ENCODE data around the gene PTCH1. TPM values are rescaled to one million over a fixed set of nuclear protein-coding genes. Genes with fewer than 3 reads are reported as not detected.

The PTCH1 gene
- polyA plus RNA-seq, 3 donors = not detected

GRCh38 chr9:95491543-95492320, 25.0 kb downstream of the PTCH1 start:
- Histone ChIP-seq H3K27ac (ENCODE audit: low read depth in 1 of 2, low read length in 2 of 2) (no peak overlapping the region), H3K27me3 (ENCODE audit: control insufficient read depth in 2 of 2, insufficient read depth in 2 of 2, low read length in 2 of 2) (peaks cover 14 to 25% of the 10 kb centered on the region in 2 donors), H3K9ac (ENCODE audit: insufficient read depth, low read length, poor library complexity, severe bottlenecking) (no peak overlapping the region), H3K9me3 (replicated peaks in 1 of 2; ENCODE audit: control insufficient read depth in 1 of 2, insufficient read depth in 1 of 2, low read length in 2 of 2) (no peaks in the 10 kb centered on the region), H3K4me2 (replicated peaks; ENCODE audit: extremely low read depth, low read length, poor library complexity, severe bottlenecking) (no peak overlapping the region), H2AFZ (ENCODE audit: insufficient read depth, low read depth, low read length, poor library complexity, severe bottlenecking) (no peak overlapping the region), H3K4me3 (replicated peaks in 1 of 3; ENCODE audit: low read depth in 2 of 3, low read length in 3 of 3) (no peak overlapping the region), H3K36me3 (replicated peaks in 1 of 2; ENCODE audit: control insufficient read depth in 1 of 2, insufficient read depth in 2 of 2, low read length in 2 of 2) (no peaks in the 10 kb centered on the region), H3K79me2 (ENCODE audit: insufficient read depth, low read length) (no peaks in the 10 kb centered on the region), H3K4me1 (ENCODE audit: control insufficient read depth in 1 of 2, insufficient read depth in 2 of 2, low read length in 2 of 2) (no peaks in the 10 kb centered on the region), H4K20me1 (ENCODE audit: insufficient read depth, low read length) (no peaks in the 10 kb centered on the region)
- no peak overlapping the region for H3K4me3 Mint-ChIP-seq
- peaks cover 0 to 3% (median 0%) of the 10 kb centered on the region in 7 donors for H3K9me3 Mint-ChIP-seq
- H3K27ac Mint-ChIP-seq = no peak overlapping the region
- H3K27me3 Mint-ChIP-seq (ENCODE audit: low read depth in 3 of 3) = peaks cover 25 to 61% (median 31%) of the 10 kb centered on the region in 3 donors
- WGBS (ENCODE audit: insufficient coverage) = 100% methylated on average over 1 of the region's 8 CpGs
- H3K36me3 Mint-ChIP-seq = no peaks in the 10 kb centered on the region
- H3K4me1 Mint-ChIP-seq = peaks cover 7% of the 10 kb centered on the region
- intact Hi-C loops (cut with micrococcal nuclease) = no loop called here
- no peak for DNase-seq
- TF ChIP-seq, protein P1, sequence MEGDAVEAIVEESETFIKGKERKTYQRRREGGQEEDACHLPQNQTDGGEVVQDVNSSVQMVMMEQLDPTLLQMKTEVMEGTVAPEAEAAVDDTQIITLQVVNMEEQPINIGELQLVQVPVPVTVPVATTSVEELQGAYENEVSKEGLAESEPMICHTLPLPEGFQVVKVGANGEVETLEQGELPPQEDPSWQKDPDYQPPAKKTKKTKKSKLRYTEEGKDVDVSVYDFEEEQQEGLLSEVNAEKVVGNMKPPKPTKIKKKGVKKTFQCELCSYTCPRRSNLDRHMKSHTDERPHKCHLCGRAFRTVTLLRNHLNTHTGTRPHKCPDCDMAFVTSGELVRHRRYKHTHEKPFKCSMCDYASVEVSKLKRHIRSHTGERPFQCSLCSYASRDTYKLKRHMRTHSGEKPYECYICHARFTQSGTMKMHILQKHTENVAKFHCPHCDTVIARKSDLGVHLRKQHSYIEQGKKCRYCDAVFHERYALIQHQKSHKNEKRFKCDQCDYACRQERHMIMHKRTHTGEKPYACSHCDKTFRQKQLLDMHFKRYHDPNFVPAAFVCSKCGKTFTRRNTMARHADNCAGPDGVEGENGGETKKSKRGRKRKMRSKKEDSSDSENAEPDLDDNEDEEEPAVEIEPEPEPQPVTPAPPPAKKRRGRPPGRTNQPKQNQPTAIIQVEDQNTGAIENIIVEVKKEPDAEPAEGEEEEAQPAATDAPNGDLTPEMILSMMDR (IDR thresholded peaks at IDR 0.05) = no peak

DNA sequence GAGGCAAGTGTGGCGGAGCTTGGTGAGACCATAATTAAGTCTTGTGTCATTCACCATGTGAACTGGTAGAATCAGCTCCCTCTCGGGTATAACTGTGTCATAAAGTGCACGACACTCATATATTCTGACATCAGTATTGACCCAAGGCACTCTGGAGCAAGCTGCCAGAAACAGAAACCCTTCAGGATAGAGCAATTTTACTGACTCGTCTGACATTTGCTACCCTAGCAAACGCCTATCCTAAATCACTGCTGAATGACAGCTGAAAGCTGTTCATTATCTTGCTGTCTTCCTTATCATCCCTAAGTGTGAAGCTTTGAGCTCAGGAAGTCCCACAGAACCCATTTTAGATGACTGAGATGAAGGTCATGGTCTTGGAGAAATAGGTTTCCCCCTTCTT, 27.8 kb downstream of the PTCH1 start:
- Histone ChIP-seq H4K20me1 (ENCODE audit: insufficient read depth, low read length) (no peaks in the 10 kb centered on the region), H2AFZ (ENCODE audit: insufficient read depth, low read depth, low read length, poor library complexity, severe bottlenecking) (no peak overlapping the region), H3K79me2 (ENCODE audit: insufficient read depth, low read length) (no peaks in the 10 kb centered on the region), H3K4me1 (ENCODE audit: control insufficient read depth in 1 of 2, insufficient read depth in 2 of 2, low read length in 2 of 2) (no peaks in the 10 kb centered on the region), H3K27me3 (ENCODE audit: control insufficient read depth in 2 of 2, insufficient read depth in 2 of 2, low read length in 2 of 2) (peaks cover 15% of the 10 kb centered on the region in 2 donors), H3K9me3 (replicated peaks in 1 of 2; ENCODE audit: control insufficient read depth in 1 of 2, insufficient read depth in 1 of 2, low read length in 2 of 2) (no peaks in the 10 kb centered on the region), H3K36me3 (replicated peaks in 1 of 2; ENCODE audit: control insufficient read depth in 1 of 2, insufficient read depth in 2 of 2, low read length in 2 of 2) (no peaks in the 10 kb centered on the region), H3K4me3 (replicated peaks in 1 of 3; ENCODE audit: low read depth in 2 of 3, low read length in 3 of 3) (no peak overlapping the region), H3K9ac (ENCODE audit: insufficient read depth, low read length, poor library complexity, severe bottlenecking) (no peak overlapping the region), H3K27ac (ENCODE audit: low read depth in 1 of 2, low read length in 2 of 2) (no peak overlapping the region), H3K4me2 (replicated peaks; ENCODE audit: extremely low read depth, low read length, poor library complexity, severe bottlenecking) (no peak overlapping the region)
- no peak for DNase-seq
- Mint-ChIP-seq H3K27ac (no peak overlapping the region), H3K36me3 (no peaks in the 10 kb centered on the region), H3K4me1 (no peaks in the 10 kb centered on the region), H3K9me3 (peaks cover 0 to 3% (median 0%) of the 10 kb centered on the region in 7 donors), H3K27me3 (ENCODE audit: low read depth in 3 of 3) (peaks cover 15 to 45% (median 17%) of the 10 kb centered on the region in 3 donors), H3K4me3 (no peak overlapping the region)
- intact Hi-C loops (cut with micrococcal nuclease) = no loop called here
- TF ChIP-seq, protein P1 (IDR thresholded peaks at IDR 0.05) = no peak
- WGBS (ENCODE audit: insufficient coverage) = 82% methylated on average over 3 of the region's 5 CpGs

Measured in CD14-positive monocyte (primary cell).